ENCODE data around the gene LSM8.
"Not testable (repeated sequence)": the region's sequence is repeated elsewhere in the genome, so short reads cannot be mapped to it uniquely, and the experiment has no call there.

GRCh38 chr7:118240320-118240719 lies 56.4 kb downstream of the LSM8 start:
- TF ChIP-seq CTCF (conservative IDR thresholded peaks at IDR 0.05; ENCODE audit: low read depth in 2 of 2); EZH2 (IDR thresholded peaks at IDR 0.05; ENCODE audit: low read depth, unreplicated experiment); POLR2AphosphoS5 (IDR thresholded peaks at IDR 0.05; ENCODE audit: low read depth); JUNB (IDR thresholded peaks at IDR 0.05; ENCODE audit: unreplicated experiment): not testable (repeated sequence)
